ENCODE results near the gene METTL13. TPM values are rescaled to one million over a fixed set of nuclear protein-coding genes. Genes with fewer than 3 reads are reported as not detected.

The METTL13 gene
- total RNA-seq, 4 donors from 2014 or later = 17.5 to 20.9 (median 20.0) TPM

- Histone ChIP-seq H3K27ac (replicated peaks in 1 of 4) (no peak overlapping the region), H3K9me3 (no peaks in the 10 kb centered on the region), H3K4me3 (no peak overlapping the region), H3K36me3 (peaks cover 49 to 100% (median 97%) of the 10 kb centered on the region in 4 donors), H3K4me1 (peaks cover 0 to 5% (median 0%) of the 10 kb centered on the region in 4 donors), H3K27me3 (no peaks in the 10 kb centered on the region)
- TF ChIP-seq POLR2A (IDR thresholded peaks at IDR 0.05; ENCODE audit: low read depth) (no peak), CTCF (IDR thresholded peaks at IDR 0.05) (no peak), EP300 (IDR thresholded peaks at IDR 0.05) (no peak), POLR2AphosphoS5 (IDR thresholded peaks at IDR 0.05) (no peak)
- intact Hi-C loops (cut with DNase I) = no loop called here
- DNase-seq (ENCODE audit: extremely low spot score) = no peak
- WGBS = 85% methylated on average over 7 of the region's 7 CpGs
Observed at GRCh38 chr1:171792656-171793369, 11.4 kb downstream of the METTL13 start.

- intact Hi-C loops (cut with DNase I) = no loop called here
- Histone ChIP-seq H3K4me3 (no peak overlapping the region), H3K9me3 (no peaks in the 10 kb centered on the region), H3K27me3 (no peaks in the 10 kb centered on the region), H3K36me3 (peaks cover 44 to 100% (median 94%) of the 10 kb centered on the region in 4 donors), H3K4me1 (peaks cover 0 to 2% (median 0%) of the 10 kb centered on the region in 4 donors), H3K27ac (replicated peaks in 1 of 4) (no peak overlapping the region)
- 95% methylated on average over 1 of the region's 1 CpG for WGBS
- no peak for TF ChIP-seq POLR2AphosphoS5 (IDR thresholded peaks at IDR 0.05)
- no peak for TF ChIP-seq EP300 (IDR thresholded peaks at IDR 0.05)
- TF ChIP-seq CTCF (IDR thresholded peaks at IDR 0.05) = no peak
- TF ChIP-seq POLR2A (IDR thresholded peaks at IDR 0.05; ENCODE audit: low read depth) = no peak
- DNase-seq (ENCODE audit: extremely low spot score) = no peak
Observed at GRCh38 chr1:171793636-171794035, 12.2 kb downstream of the METTL13 start.

- Histone ChIP-seq H3K36me3 (peaks cover 40 to 100% (median 92%) of the 10 kb centered on the region in 4 donors), H3K9me3 (no peaks in the 10 kb centered on the region), H3K4me3 (no peak overlapping the region), H3K27me3 (no peaks in the 10 kb centered on the region), H3K27ac (replicated peaks in 1 of 4) (no peak overlapping the region), H3K4me1 (no peaks in the 10 kb centered on the region)
- no peak for DNase-seq (ENCODE audit: extremely low spot score)
- TF ChIP-seq EP300 (IDR thresholded peaks at IDR 0.05) = no peak
- no peak for TF ChIP-seq POLR2AphosphoS5 (IDR thresholded peaks at IDR 0.05)
- TF ChIP-seq POLR2A (IDR thresholded peaks at IDR 0.05; ENCODE audit: low read depth) = no peak
- no peak for TF ChIP-seq CTCF (IDR thresholded peaks at IDR 0.05)
- intact Hi-C loops (cut with DNase I) = no loop called here
- 90% methylated on average over 4 of the region's 4 CpGs for WGBS
Observed at GRCh38 chr1:171794085-171794484, 12.6 kb downstream of the METTL13 start.

- intact Hi-C loops (cut with DNase I) = no loop called here
- Histone ChIP-seq H3K27ac (replicated peaks in 1 of 4) (no peak overlapping the region), H3K4me3 (no peak overlapping the region), H3K4me1 (peaks cover 0 to 3% (median 0%) of the 10 kb centered on the region in 4 donors), H3K27me3 (no peaks in the 10 kb centered on the region), H3K36me3 (peaks cover 24 to 75% (median 67%) of the 10 kb centered on the region in 4 donors), H3K9me3 (no peaks in the 10 kb centered on the region)
- no peak for DNase-seq (ENCODE audit: extremely low spot score)
- no peak for TF ChIP-seq EP300 (IDR thresholded peaks at IDR 0.05)
- TF ChIP-seq CTCF (IDR thresholded peaks at IDR 0.05) = no peak
- TF ChIP-seq POLR2AphosphoS5 (IDR thresholded peaks at IDR 0.05) = no peak
- TF ChIP-seq POLR2A (IDR thresholded peaks at IDR 0.05; ENCODE audit: low read depth) = no peak
- 84% methylated on average over 5 of the region's 5 CpGs for WGBS
Observed at GRCh38 chr1:171796592-171796991, 15.1 kb downstream of the METTL13 start.

Data from esophagus muscularis mucosa (tissue), 4 donors.